Lower leg skin (tissue), 4 donors: Measurements from ENCODE around the gene TMEM59. TPM values are rescaled to one million over a fixed set of nuclear protein-coding genes. Genes with fewer than 3 reads are reported as not detected.
"Not testable (repeated sequence)": the region's sequence is repeated elsewhere in the genome, so short reads cannot be mapped to it uniquely, and the experiment has no call there.

Experiments used
- DNase-seq, 2 donors: peaks; one replicate each; pipeline ENCODE4 v3.0.0-alpha.2; 2019; ENCODE audit warnings: low spot score in 2 of 2
- H3K4me3 ChIP-seq: fragments of 200-600 bp; sonication (generic); 2 replicates; pipeline ENCODE4 v1.5.1; 2017; ENCODE audit warnings: mild to moderate bottlenecking, low read depth; ENCODE audit not compliant: poor library complexity, severe bottlenecking
- POLR2A ChIP-seq, 2 donors: fragments of 450-650 bp; IDR thresholded peaks; one replicate each; pipeline ENCODE4 v1.6.1; 2016 to 2017; ENCODE audit warnings: antibody characterized with exemption in 2 of 2, mild to moderate bottlenecking in 1 of 2, moderate library complexity in 1 of 2
- WGBS, 2 donors: methylation state at CpG; one replicate each; pipeline ENCODE4 v1.1.5; 2018; 5-methylcytosine and 5-hydroxymethylcytosine counted together
- intact Hi-C: fragments of 100-400 bp; cut with DNase I; formaldehyde crosslinking; loops from one replicate; pipeline ENCODE4 v1.15.0; 2023; ENCODE audit warnings: low total_unique reads
- total RNA-seq, 4 donors: library from RNA; depleted of rRNA; stranded (reverse); fragments of >200 nt; gene quantifications; one replicate each; pipeline ENCODE4 v1.1.0, GENCODE V29; 2016
- TF ChIP-seq, protein P1 (sequence below), 3 donors: fragments of 450-650 bp; IDR thresholded peaks; one replicate each; pipeline ENCODE4 v1.5.1; 2016; ENCODE audit warnings: antibody characterized with exemption in 3 of 3, mild to moderate bottlenecking in 3 of 3, moderate library complexity in 2 of 3

The TMEM59 gene
- total RNA-seq, 4 donors from 2014 or later = 197 to 355 (median 320) TPM

DNA sequence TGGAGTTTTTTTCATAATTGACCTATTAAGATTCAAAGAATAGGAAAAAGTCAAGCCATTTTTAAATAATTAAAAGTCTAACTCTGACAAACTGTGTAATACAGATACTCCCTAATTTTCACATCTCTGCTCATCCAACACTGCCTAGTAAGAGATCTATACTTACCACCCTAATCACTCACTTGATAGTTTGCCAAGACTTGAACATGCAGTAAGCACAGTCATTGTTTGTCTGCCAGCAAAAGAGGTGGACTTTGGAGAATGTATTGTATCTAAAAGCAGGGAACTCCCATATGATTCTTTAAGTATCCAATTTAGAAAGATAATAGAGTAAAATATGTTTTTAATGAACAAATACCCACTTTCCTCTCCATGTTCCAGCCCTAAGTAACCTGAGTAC lies 15.5 kb downstream of the TMEM59 start:
- TF ChIP-seq POLR2A (IDR thresholded peaks at IDR 0.05) = no peak
- intact Hi-C loops = no loop called here
- no peak overlapping the region for H3K4me3 ChIP-seq
- DNase-seq = no peak

- intact Hi-C loops = no loop called here
- no peak overlapping the region for H3K4me3 ChIP-seq
- DNase-seq = no peak
- TF ChIP-seq, protein P1, sequence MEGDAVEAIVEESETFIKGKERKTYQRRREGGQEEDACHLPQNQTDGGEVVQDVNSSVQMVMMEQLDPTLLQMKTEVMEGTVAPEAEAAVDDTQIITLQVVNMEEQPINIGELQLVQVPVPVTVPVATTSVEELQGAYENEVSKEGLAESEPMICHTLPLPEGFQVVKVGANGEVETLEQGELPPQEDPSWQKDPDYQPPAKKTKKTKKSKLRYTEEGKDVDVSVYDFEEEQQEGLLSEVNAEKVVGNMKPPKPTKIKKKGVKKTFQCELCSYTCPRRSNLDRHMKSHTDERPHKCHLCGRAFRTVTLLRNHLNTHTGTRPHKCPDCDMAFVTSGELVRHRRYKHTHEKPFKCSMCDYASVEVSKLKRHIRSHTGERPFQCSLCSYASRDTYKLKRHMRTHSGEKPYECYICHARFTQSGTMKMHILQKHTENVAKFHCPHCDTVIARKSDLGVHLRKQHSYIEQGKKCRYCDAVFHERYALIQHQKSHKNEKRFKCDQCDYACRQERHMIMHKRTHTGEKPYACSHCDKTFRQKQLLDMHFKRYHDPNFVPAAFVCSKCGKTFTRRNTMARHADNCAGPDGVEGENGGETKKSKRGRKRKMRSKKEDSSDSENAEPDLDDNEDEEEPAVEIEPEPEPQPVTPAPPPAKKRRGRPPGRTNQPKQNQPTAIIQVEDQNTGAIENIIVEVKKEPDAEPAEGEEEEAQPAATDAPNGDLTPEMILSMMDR (IDR thresholded peaks at IDR 0.05) = no peak
- no peak for TF ChIP-seq POLR2A (IDR thresholded peaks at IDR 0.05)
- WGBS, 2 donors = 88 to 89% methylated on average over 3 of the region's 3 CpGs
Observed at GRCh38 chr1:54028306-54029251, 24.4 kb downstream of the TMEM59 start.

- no peak for TF ChIP-seq POLR2A (IDR thresholded peaks at IDR 0.05)
- TF ChIP-seq, protein P1 (IDR thresholded peaks at IDR 0.05) = no peak
- DNase-seq = no peak
- intact Hi-C loops = no loop called here
- WGBS, 2 donors = 91 to 96% methylated on average over 5 of the region's 5 CpGs
- H3K4me3 ChIP-seq = no peak overlapping the region
Observed at GRCh38 chr1:54027848-54028247, 25.2 kb downstream of the TMEM59 start.

DNA sequence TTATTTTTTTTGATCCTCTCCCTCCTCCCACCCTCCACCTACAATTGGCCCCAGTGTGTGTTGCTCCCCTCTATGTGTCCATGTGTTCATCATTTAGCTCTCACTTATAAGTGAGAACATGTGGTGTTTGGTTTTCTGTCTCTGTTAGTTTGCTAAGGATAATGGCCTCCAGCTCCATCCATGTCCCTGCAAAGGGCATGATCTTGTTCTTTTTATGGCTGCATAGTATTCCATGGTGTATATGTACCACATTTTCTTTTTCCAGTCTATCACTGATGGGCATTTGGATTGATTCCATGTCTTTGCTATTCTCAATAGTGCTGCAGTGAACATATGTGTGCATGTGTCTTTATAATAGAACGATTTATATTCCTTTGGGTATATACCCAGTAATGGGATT lies 28.2 kb downstream of the TMEM59 start:
- intact Hi-C loops, H3K4me3 ChIP-seq, DNase-seq: not testable (repeated sequence)
- WGBS, 2 donors = 91 to 97% methylated on average over 1 of the region's 1 CpG

GRCh38 chr1:54024358-54024757 lies 28.6 kb downstream of the TMEM59 start:
- no peak for DNase-seq
- 57 to 65% methylated on average over 2 of the region's 2 CpGs for WGBS, 2 donors

GRCh38 chr1:54019562-54020176 lies 33.3 kb downstream of the TMEM59 start:
- intact Hi-C loops, H3K4me3 ChIP-seq, DNase-seq: not testable (repeated sequence)
- WGBS, 2 donors = 78 to 88% methylated on average over 10 of the region's 10 CpGs

More at GRCh38 chr1:54024358-54024757, 28.6 kb downstream of the TMEM59 start:
- intact Hi-C loops = no loop called here
- H3K4me3 ChIP-seq = no peak overlapping the region
- no peak for TF ChIP-seq POLR2A (IDR thresholded peaks at IDR 0.05)
- TF ChIP-seq, protein P1 (IDR thresholded peaks at IDR 0.05) = no peak

- DNase-seq = no peak
- no peak overlapping the region for H3K4me3 ChIP-seq
- intact Hi-C loops = no loop called here
- WGBS, 2 donors = 68 to 80% methylated on average over 5 of the region's 5 CpGs
- TF ChIP-seq, protein P1 (IDR thresholded peaks at IDR 0.05) = no peak
- TF ChIP-seq POLR2A (IDR thresholded peaks at IDR 0.05) = no peak
Observed at GRCh38 chr1:54018635-54019034, 34.4 kb downstream of the TMEM59 start.
